NCI-H2171 (cell line): ENCODE measurements around the gene SIL1.
"Not testable (repeated sequence)": the region's sequence is repeated elsewhere in the genome, so short reads cannot be mapped to it uniquely, and the experiment has no call there.

Experiments used
- DNase-seq: peaks from one replicate; lab custom pipeline; 2025; lab: John Stamatoyannopoulos, UW

The SIL1 gene

DNA sequence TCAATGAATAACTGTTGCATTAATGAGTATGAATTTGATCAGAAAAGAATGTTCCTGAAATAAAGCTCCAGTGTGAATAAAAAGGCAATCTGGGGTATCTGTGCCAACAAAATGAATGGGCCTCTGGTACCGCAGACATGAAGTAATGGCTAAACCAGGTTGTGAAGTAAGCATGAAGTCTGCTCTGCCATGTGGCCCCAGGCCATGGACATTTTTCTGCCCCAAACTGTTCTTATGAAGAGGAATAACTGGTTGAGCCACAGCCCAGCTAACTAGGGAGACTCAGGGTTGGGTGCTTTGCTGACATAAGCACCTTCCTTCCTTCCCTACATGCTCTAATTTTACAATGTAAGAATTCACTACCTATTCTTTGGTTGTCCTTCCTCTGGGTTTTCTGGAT lies 175.6 kb downstream of the SIL1 start:
- no peak for DNase-seq

DNA sequence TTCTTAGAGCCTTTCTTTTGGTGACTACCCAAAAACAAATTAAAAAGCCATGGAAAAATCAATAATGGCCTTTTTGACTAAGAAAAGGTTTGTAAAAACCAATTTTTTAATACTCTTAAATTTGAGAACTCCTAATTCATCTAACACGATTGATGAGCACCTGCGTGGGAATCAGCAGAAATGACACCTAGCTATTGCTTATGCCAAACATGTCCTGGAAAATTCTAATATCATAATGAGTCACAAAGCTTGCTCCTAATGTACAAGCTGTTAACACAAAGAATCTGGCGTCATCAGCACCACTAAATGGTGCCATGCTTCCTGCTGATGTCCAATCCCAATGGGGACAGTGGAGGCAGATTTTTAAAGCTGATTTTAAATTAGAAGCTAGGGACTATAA lies 176.8 kb downstream of the SIL1 start:
- DNase-seq: no peak

DNA sequence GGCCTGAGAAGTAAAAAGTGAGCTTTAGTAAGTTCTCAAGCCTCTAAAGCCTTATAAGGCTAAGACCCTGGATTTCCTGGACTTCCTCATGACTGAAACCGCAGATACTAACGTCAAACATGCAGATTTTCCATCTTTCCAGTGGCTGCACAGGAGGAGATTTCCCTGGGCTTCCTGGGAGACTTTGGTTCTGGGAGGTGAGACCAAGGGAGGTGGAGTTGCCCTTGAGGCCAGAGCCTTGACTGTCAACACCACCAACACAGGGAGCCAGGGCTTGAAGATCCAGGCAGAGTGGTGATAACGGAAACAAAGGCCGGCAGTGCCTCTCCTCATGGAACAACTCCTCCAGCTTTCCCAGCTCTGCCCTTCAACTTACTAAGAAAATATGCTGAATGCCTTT lies 178.3 kb downstream of the SIL1 start:
- no peak for DNase-seq

DNA sequence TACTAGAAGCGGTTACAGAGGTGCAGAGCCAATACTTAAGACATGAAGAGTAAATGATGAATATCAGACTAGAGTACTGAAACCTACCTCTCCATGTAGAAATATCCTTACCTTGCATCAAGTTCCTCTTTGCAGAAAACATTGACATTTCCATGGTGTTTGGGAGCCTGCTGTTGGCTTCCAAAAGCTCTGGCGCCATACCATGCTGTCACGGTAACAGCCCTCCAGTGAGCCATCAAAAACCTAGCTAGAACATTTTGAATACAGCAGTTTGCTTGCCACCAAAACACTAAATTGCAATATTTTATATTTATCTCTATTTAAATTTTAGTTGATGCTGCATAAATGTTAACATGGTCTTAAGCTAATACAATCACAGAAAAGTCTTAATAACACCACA lies 179.0 kb downstream of the SIL1 start:
- DNase-seq: no peak

DNA sequence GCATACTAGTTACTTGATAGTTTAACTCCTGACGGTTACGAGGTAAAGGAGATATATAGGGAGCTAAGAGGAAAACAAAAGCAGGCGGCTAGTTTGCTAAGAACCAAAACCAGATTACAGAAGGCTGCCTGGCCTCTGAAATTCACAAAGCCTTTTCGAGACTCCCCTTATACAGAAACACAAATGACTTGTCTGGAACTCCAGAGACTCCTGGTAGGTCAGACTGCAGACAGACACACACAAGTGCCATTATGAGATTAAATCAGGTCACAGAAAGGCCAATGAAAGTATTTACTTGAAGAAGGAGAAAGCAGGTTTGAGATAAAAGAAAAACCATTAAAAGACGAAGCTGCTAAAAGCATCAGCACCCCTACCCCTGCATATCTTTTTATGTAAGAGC lies 180.5 kb downstream of the SIL1 start:
- no peak for DNase-seq

DNA sequence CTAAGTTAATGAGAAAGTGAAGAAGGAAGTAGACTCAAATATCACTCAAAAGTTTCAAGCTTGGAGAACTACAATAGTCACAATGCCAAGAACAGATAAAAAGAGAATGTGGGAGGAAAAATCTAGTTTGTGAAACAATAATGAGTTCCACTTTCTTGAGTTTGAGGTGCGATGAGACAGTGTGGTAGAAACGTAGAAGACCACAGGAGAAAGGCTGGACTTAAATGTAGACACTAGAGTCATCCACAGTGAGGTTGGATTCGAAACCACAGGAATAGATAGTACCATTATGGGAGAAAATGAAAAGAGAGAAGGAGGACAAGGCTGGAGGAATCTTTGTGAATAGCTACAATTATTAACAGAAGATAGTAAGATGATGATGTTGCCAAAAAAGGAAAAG lies 182.0 kb downstream of the SIL1 start:
- no peak for DNase-seq

DNA sequence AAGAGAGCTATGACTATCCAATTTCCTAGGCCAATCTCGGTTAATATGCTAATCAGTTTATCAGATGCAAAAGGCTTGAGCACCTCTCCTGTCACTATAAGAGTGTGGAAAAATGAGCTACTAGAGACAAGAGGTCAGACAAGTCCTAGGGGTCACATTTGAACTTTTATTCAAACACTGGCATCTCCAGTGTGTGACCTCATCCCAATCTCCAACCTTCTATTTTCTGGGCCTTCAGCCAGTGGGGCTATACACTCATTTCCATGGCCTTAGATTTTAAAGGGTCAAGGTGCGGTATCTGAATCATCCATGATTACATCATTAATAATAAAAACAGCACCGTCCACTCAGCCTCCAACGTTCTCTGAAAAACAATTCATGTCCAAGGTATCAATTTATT lies 183.4 kb downstream of the SIL1 start:
- DNase-seq: no peak

DNA sequence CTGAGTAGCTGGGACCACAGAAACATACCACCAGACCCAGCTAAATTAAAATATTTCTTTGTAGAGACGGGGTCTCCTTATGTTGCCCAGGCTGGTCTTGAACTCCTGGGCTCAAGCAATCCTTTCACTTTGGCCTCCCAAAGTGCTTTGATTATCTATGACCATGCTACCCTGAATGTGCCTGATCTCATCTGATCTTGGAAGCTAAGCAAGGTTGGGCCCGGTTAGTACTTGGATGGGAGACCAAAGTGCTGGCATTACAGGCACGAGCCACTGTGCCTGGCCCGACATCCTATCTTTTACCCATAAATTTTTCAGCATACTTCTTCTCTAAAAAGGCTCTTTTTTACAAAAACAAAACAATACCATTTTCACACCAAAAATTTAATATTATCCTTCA lies 186.0 kb downstream of the SIL1 start:
- DNase-seq: no peak

DNA sequence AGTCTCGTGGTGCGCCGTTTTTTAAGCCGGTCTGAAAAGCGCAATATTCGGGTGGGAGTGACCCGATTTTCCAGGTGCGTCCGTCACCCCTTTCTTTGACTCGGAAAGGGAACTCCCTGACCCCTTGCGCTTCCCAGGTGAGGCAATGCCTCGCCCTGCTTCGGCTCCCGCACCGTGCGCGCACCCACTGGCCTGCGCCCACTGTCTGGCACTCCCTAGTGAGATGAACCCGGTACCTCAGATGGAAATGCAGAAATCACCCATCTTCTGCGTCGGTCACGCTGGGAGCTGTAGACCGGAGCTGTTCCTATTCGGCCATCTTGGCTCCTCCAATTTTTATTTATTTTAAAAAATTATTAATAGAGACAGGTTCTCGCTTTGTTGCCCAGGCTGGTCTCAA lies 187.0 kb downstream of the SIL1 start:
- DNase-seq: not testable (repeated sequence)

DNA sequence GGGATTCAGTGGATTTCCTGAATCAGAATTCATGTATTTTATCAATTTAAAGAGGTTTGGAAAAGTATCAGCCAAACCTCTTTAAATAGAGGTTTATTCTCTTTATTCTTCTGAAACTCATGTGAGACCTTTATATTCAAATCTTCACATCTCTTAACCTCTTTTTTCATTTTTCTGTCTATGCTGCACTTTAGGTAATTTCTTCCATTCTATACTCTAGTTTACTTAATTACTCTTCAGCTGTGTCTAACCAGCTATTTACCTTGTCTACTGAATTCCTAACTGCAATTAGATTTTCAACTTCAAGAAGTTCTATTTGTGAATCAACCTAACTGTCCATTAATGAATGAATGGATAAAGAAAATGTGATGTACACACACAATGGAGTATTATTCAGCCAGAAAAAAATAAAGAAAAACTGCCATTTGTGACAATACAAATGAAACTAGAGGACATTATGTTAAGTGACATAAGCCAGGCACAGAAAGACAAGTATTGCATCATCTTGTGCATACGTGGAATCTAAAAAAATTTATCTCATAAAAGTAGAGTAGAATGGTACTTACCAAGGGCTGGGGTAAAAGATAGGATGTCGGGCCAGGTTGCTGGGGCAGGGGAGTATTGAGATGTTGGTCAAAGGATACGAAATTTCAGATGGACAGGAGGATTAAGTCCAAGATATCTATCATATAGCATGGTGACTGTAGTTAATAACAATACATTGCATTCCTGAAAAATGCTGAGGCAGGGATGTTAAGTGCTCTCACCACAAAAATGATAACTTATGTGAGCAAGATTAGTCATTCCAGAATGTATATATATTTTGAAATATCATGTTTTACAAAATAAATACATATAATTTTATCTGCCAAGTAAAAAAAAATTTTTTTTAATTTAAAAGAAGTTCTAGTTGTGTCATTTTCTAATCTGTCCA lies 193.5 kb downstream of the SIL1 start:
- DNase-seq: no peak

DNA sequence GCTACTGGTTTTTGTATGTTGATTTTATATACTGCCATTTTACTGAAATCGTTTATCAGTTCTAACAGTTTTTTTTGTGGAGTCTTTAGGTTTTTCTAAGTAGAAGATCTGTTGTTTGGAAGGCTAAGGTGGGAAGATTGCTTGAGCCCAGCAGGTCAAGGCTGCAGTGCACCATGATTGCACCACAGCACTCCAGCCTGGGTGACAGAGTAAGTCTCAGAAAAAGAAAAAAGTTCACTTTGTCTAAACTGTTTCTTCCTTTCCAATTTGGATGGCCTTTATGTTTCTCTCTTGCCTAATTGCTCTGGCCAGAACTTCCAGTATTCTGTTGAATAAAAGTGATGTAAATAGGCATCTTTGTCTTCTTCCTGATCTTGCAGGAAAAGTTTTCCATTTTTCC lies 198.5 kb downstream of the SIL1 start:
- DNase-seq: no peak

DNA sequence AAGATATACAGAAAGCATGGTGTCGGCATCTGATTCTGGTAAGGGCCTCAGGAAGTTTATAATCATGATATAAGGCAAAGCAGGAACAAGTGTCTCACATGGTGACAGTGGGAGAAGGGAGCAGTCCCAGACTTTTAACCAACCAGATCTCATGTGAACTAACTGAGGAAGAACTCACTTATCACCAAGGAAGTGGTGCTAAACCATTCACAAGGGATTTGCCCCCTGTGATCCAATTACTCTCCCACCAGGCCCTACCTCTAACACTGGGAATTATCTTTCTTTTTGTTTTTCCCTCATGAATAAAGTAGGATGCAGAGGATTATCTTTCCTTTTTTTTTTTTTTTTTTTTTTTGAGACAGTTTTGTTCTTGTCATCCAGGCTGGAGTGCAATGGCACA lies 199.6 kb downstream of the SIL1 start:
- DNase-seq: no peak

DNA sequence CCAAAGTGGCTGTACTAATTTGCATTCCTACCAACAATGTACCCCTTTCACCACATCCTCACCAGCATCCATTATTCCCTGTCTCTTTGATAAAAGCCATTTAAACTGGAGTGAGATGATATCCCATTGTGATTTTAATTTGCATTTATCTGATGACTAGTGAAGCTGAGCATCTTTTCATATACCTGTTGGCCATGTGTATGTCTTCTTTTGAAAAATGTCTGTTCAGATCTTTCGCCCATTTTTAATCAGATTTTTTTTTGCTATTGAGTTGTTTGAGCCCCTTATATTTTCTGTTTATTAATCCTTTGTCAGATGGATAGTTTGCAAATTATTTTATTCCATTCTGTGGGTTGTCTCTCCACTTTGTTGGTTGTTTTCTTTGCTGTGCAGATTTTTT lies 202.0 kb downstream of the SIL1 start:
- no peak for DNase-seq

DNA sequence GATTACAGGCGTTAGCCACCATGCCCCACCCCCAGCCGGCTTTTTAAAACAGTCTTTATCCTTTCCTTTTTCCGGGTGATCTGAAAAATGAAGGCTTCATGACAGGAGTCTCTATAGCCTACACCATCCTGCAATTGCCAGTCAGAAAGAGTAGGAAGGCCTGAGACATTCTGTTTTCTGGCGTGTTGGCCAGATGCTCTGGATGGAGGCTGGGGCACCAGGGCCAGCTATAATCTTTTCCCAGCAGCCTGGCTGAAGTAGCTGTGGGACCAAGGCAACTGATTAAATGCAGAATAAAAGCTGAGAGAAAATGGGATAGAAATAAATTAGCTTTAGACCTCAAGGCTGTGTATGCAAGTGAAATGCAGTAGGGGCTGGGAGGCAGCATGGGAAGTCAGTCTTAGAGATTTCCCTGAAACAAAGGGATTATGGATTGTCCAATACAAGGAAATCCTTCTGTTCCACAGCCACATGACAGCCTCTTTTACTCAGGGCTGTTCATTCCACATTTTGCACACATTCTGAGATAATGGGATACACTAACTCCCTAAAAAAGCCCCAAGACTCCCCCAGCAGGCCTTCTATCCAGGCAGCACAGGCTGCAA lies 207.1 kb downstream of the SIL1 start:
- DNase-seq: no peak

DNA sequence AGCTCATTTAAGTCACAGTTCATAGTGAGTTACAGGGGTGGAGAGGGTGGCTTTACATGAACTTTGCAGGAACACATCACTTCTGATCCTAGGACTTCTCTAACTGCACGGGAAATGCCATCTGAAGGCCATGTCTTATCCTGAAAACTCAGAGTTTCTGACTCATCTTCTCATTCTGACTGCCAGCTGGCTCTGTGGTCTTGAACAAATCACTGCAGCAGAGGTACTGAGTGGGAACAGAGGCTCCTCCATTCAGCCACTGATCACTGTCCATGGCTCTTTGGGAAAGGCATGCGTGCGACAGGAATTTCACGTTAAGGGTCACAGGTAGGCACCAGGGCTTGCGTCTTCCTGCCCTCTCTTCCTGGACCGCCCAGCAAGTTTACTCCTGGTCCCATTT lies 208.4 kb downstream of the SIL1 start:
- DNase-seq: no peak

DNA sequence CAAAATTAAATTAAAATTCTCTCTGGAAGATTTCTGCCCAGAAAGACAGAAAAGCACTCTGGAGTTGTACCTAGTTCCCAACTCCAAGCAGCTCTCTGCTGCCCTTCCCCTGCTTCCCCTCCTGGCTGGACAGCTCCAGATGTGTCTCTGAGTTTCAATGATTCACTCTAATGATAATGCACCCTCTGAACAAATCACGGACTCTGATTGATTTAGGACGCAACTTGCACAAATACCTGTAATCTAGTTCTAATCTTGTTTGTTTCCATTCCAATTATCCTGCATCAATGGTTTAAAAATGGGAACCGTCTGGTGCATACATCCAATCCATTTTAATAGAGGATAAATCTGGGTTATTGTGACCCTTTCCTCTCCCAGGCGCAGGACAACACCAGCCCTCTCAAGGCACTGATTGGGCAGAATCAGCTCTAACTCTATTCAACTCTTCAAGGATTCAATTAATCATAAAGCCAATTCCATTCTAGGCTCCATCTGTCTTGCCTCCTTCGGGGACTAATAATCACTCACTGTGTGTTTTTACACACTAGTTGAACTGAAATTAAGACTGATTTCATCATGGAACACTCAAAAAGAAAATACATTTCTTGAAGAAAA lies 211.9 kb downstream of the SIL1 start:
- no peak for DNase-seq

DNA sequence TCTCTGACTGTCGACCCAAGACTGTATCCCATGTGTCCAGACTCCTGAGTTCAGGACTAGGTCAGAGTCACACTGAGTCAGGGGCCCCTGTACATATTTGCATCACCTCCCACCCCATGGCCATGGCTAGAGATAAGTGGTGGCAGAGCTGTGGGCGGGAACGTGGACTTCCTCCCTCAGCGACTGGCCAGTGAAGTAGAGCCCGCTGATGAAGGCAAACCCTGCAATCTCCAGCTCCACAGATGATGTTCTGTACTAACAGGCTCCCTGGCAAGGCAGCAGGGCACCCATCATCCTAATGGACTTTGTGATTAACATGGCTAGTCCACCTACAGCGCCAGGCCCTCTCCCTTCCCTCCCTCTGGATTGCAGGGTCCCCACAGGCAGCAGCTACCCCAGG lies 212.5 kb downstream of the SIL1 start:
- no peak for DNase-seq

DNA sequence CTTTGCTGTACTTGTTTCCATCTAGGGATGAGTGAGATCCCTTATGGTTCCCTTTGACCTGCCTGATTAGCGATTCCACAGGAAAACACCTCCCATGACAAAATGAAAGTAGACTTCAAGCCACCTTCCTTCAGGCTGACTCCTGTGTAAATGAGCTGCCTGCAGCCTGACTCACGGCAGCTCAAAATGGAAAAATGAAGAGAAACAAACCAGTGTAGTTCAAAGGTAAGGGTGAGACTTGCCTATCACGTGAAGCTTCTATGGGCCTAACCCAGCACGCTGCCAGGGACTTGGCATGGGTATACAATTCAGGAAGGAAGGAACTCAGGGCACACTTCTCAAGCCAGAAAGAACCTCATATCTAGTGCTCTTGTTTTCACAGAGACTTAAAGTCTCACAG lies 212.9 kb downstream of the SIL1 start:
- DNase-seq: no peak

DNA sequence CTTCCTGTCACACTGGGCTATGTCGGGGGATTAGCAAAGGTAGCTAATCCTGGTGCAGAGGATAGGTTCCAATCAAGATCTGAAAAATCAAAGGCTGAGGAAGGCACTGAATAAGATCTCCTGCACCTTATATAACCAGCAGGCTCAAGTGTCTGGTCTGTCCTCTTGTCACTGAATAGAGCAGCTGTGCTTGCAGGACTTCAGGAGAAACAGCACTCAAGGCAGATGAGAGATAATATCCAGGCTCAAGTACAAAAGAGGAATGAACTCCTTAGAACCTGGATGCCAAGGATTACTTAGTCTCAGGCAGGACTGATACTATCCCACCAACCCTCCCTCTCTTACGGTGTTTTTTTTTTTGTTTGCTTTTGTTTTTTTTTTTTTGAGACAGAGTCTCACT lies 214.2 kb downstream of the SIL1 start:
- DNase-seq: no peak

DNA sequence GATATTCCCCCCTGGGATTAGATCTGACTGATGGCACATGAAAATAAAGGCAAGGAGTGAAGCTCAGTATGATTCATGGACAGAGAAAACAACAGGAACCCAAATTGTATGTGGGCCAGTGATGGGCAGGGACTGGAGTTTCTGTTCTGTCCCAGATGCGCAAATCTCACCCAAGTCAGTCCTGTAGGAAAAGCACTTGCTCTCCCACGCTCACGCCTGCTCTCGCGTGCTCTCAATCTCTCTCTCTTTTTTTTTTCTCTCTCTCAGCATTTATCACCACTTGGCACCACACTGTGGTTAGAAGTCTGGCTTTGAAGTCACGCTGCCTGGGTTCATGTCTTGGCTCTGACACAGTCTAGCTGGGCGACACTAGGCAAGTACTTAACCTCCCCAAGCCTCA lies 216.6 kb downstream of the SIL1 start:
- DNase-seq: no peak

DNA sequence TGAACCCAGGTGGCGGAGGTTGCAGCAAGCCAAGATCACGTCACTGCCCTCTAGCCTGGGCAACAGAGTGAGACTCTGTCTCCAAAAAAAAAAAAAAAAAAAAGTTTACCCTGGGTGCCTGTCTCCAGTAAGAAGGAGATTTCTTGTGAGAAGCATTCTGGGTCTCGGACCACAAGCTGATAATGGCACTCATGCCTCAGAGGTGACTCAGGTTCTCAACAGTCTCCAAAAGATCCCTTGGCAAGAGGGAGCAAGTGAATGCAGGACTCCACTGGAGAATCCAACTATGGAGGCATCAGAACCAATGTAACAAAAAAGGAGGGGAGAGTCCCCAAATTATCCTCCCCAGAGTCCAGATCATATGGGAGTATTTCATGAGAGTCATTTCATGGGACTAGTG lies 217.0 kb downstream of the SIL1 start:
- DNase-seq: no peak

DNA sequence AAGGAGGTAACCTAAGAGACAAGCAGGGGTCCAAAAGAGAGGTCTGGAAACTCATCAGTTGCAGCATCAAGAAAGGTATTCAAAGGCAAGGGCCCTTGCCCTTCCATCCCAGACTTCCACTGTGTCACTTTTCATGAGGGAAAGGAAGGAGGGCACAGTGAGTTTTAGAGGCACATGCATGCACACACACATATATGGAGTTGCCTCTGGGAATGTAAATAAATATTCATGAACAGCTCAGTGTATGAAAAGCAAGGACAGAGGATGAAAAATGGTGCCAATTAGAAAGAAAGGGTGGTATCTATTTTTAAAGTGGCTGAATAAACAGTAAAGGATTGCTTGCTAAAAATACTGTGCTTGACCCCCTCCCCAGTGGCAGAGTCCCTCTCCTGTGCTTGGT lies 217.7 kb downstream of the SIL1 start:
- no peak for DNase-seq

DNA sequence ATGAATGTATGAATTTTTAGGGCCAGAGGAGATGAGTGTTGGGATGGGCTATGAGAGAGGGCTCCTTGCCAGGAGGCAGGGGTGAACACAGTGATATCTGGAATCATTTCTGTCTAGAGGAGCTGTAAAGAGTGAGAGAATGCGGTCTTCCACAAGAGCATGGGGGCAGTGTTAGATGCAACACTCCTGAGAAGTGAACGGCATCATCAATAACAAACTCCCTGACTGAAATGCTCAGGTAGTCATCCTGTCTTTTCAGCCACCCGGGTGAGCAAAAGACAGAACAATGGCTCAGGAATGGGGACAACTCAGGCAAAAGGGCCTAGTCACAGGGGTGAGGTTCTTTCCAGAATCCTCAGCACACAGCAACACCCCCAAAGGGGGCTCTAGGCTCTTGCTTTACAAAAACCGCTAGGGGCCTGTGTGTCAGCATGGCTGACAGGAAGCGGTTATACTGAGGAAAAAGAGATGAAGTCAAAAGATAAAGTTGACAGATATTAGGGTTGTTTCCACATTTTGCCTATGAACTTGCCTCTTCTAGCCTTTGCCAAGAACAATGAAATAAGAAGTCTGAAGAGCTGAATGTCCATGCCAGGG lies 218.4 kb downstream of the SIL1 start:
- no peak for DNase-seq
